Liver (tissue), 9 donors: ENCODE data around the gene ZNF354C. TPM values are rescaled to one million over a fixed set of nuclear protein-coding genes. Genes with fewer than 3 reads are reported as not detected.

Source experiments
- DNase-seq: peaks from one replicate; pipeline ENCODE4 v3.0.0-alpha.2; 2017; ENCODE audit warnings: low spot score
- H3K27ac ChIP-seq, 2 donors: one replicate each; pipeline ENCODE4 v1.7.0; 2013; ENCODE audit warnings: inconsistent platforms in 2 of 2, low read length in 2 of 2, control low read depth in 1 of 2, low read depth in 1 of 2, mild to moderate bottlenecking in 1 of 2
- H3K27me3 ChIP-seq, 4 donors: one replicate each; pipeline versions ENCODE4 v1.6.1 to v1.7.0; 2013; ENCODE audit warnings: low read length in 3 of 4, inconsistent platforms in 1 of 4, mild to moderate bottlenecking in 1 of 4, moderate library complexity in 1 of 4; ENCODE audit not compliant: control insufficient read depth in 4 of 4, insufficient read depth in 4 of 4
- H3K36me3 ChIP-seq, 4 donors: one replicate each; pipeline versions ENCODE4 v1.6.1 to v1.7.0; 2013; ENCODE audit warnings: low read length in 3 of 4, mild to moderate bottlenecking in 3 of 4, low read depth in 1 of 4, moderate library complexity in 1 of 4; ENCODE audit not compliant: control insufficient read depth in 4 of 4, insufficient read depth in 3 of 4
- H3K4me1 ChIP-seq, 4 donors: one replicate each; pipeline versions ENCODE4 v1.6.1 to v1.7.0; 2013; ENCODE audit warnings: low read length in 3 of 4, mild to moderate bottlenecking in 3 of 4, moderate library complexity in 1 of 4; ENCODE audit not compliant: control insufficient read depth in 4 of 4, insufficient read depth in 4 of 4
- H3K4me3 ChIP-seq, 3 donors: one replicate each; pipeline versions ENCODE4 v1.6.1 to v1.7.0; 2013; ENCODE audit warnings: low read length in 3 of 3, control low read depth in 1 of 3, low read depth in 1 of 3, mild to moderate bottlenecking in 1 of 3
- H3K9ac ChIP-seq, 2 donors: one replicate each; pipeline ENCODE4 v1.7.0; 2013; ENCODE audit warnings: low read length in 2 of 2, mild to moderate bottlenecking in 2 of 2, moderate library complexity in 2 of 2, control low read depth in 1 of 2, low read depth in 1 of 2
- H3K9me3 ChIP-seq, 4 donors: one replicate each; pipeline versions ENCODE4 v1.6.1 to v1.7.0; 2013; ENCODE audit warnings: low read length in 3 of 4; ENCODE audit not compliant: control insufficient read depth in 4 of 4
- EGR1 ChIP-seq, 2 donors: IDR thresholded peaks; 2 replicates each; pipeline ENCODE4 v1.6.1; 2016 to 2018; ENCODE audit warnings: antibody characterized with exemption in 2 of 2, low read depth in 2 of 2
- FOXA1 ChIP-seq: IDR thresholded peaks from 2 replicates; pipeline ENCODE4 v1.6.1; 2016; ENCODE audit warnings: antibody characterized with exemption
- FOXA2 ChIP-seq: IDR thresholded peaks from 2 replicates; pipeline ENCODE4 v1.6.1; 2016; ENCODE audit warnings: antibody characterized with exemption
- GABPA ChIP-seq, 2 donors: IDR thresholded peaks in 1 of 2; conservative IDR thresholded peaks in 1 of 2; 2 replicates each; pipeline ENCODE4 v1.6.1; 2016; ENCODE audit warnings: antibody characterized with exemption in 2 of 2, mild to moderate bottlenecking in 1 of 2, moderate library complexity in 1 of 2
- HNF4A ChIP-seq, 2 donors: conservative IDR thresholded peaks; 2 replicates each; pipeline ENCODE4 v1.6.1; 2016; ENCODE audit warnings: antibody characterized with exemption in 2 of 2, mild to moderate bottlenecking in 2 of 2
- JUND ChIP-seq, 2 donors: IDR thresholded peaks; 2 replicates each; pipeline ENCODE4 v1.6.1; 2016; ENCODE audit warnings: antibody characterized with exemption in 2 of 2
- NR2F2 ChIP-seq: IDR thresholded peaks from 2 replicates; pipeline ENCODE4 v1.6.1; 2016; ENCODE audit warnings: antibody characterized with exemption
- RAD21 ChIP-seq, 2 donors: IDR thresholded peaks; 2 replicates each; pipeline ENCODE4 v1.6.1; 2016; ENCODE audit warnings: antibody characterized with exemption in 2 of 2, mild to moderate bottlenecking in 2 of 2
- REST ChIP-seq: IDR thresholded peaks from 2 replicates; pipeline ENCODE4 v1.6.1; 2016; ENCODE audit warnings: antibody characterized with exemption, mild to moderate bottlenecking
- SP1 ChIP-seq: IDR thresholded peaks from 2 replicates; pipeline ENCODE4 v1.6.1; 2018; ENCODE audit warnings: antibody characterized with exemption, mild to moderate bottlenecking
- TAF1 ChIP-seq: conservative IDR thresholded peaks from 2 replicates; pipeline ENCODE4 v1.6.1; 2016; ENCODE audit warnings: antibody characterized with exemption, mild to moderate bottlenecking
- WGBS: extraction: QIAGEN DNeasy Blood & Tissue Kit; methylation state at CpG from one replicate; pipeline ENCODE4 v1.1.7; 2013; 5-methylcytosine and 5-hydroxymethylcytosine counted together
- polyA plus RNA-seq, 2 donors: library from polyadenylated mRNA; stranded (reverse) in 1 of 2; unstranded in 1 of 2; fragments of 200-250 nt in 1 of 2; fragments of >200 nt in 1 of 2; fragmentation: Nextera tagmentation in 1 of 2; extraction: Ambion mirVana in 1 of 2; gene quantifications; one replicate each; pipeline versions ENCODE4 v1.2.1 to v1.2.3, GENCODE V29; 2013 to 2015
- total RNA-seq, 2 donors: library from RNA; depleted of rRNA; stranded (reverse); fragments of >200 nt; gene quantifications; one replicate each; pipeline ENCODE4 v1.2.3, GENCODE V29; 2014
- TF ChIP-seq, protein P1 (sequence below): fragments of 150-350 bp; IDR thresholded peaks from 2 replicates; pipeline ENCODE4 v1.5.1; 2017; ENCODE audit warnings: improper control_type of control experiment, low read depth, low read length; ENCODE audit not compliant: missing input control
- TF ChIP-seq, protein P2 (sequence below): IDR thresholded peaks from 2 replicates; pipeline ENCODE4 v1.6.1; 2016; ENCODE audit warnings: antibody characterized with exemption
- TF ChIP-seq, protein P3 (sequence below): IDR thresholded peaks from 2 replicates; pipeline ENCODE4 v1.6.1; 2016; ENCODE audit warnings: antibody characterized with exemption
- donor health status: healthy.
- donor health status: healthy.
- donor health status: healthy.
- donor health status: healthy.
- donor health status: healthy.

ZNF354C gene
- total and polyA plus RNA-seq, 4 donors: 0.49 to 2.8 (median 1.6) TPM

DNA sequence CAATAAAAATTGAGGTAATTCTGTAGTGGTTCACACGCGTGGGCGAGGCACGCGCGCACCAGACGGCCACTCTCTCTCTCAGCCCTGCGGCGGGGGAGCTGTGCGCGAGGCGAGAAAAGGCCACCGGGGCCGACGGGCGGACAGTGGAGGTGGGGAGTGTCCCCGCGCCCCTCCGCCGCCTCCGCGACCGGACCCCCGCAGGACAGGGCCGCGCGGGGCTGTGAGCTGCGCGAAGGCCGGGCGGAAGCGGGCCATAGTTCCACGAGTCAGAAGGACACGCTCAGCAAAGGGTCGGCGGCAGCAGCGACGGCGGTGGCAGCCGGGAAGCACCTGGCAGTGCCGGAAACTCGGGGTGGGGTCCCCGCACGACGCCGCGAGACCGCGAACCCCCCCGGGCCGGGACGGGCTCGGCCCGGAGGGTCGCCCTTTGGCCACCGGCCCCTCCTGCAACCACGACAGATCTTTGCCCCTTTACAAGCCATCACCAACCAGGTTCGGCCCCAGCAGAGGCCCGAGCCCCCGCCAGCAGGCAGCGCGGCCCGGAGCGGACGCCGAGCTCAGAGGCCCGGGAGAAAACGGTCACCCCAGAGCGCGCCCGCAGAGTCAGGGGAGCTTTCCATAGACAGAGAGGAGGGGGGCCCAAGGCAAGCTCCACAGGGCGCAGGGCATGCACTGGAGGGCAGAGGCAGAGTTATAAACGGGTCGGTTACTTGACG is 60.9 kb downstream of the ZNF354C start:
- peak; percentile 8 for DNase-seq
- Histone ChIP-seq H3K27me3 (no peaks in the 10 kb centered on the region), H3K9me3 (peaks cover 3 to 14% (median 13%) of the 10 kb centered on the region in 4 donors), H3K36me3 (no peaks in the 10 kb centered on the region), H3K27ac (no peak overlapping the region), H3K4me3 (no peak overlapping the region), H3K9ac (no peak overlapping the region), H3K4me1 (peaks cover 0 to 2% (median 0%) of the 10 kb centered on the region in 4 donors)
- WGBS: 82% methylated on average over 75 of the region's 75 CpGs
- TF ChIP-seq EGR1 (IDR thresholded peaks at IDR 0.05; ENCODE audit: low read depth in 2 of 2): no peak
- TF ChIP-seq REST: no peak
- no peak for TF ChIP-seq JUND (IDR thresholded peaks at IDR 0.05)
- no peak for TF ChIP-seq FOXA1
- TF ChIP-seq, protein P1, sequence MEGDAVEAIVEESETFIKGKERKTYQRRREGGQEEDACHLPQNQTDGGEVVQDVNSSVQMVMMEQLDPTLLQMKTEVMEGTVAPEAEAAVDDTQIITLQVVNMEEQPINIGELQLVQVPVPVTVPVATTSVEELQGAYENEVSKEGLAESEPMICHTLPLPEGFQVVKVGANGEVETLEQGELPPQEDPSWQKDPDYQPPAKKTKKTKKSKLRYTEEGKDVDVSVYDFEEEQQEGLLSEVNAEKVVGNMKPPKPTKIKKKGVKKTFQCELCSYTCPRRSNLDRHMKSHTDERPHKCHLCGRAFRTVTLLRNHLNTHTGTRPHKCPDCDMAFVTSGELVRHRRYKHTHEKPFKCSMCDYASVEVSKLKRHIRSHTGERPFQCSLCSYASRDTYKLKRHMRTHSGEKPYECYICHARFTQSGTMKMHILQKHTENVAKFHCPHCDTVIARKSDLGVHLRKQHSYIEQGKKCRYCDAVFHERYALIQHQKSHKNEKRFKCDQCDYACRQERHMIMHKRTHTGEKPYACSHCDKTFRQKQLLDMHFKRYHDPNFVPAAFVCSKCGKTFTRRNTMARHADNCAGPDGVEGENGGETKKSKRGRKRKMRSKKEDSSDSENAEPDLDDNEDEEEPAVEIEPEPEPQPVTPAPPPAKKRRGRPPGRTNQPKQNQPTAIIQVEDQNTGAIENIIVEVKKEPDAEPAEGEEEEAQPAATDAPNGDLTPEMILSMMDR: no peak
- no peak for TF ChIP-seq NR2F2
- TF ChIP-seq, protein P2, sequence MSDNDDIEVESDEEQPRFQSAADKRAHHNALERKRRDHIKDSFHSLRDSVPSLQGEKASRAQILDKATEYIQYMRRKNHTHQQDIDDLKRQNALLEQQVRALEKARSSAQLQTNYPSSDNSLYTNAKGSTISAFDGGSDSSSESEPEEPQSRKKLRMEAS: no peak
- TF ChIP-seq RAD21 (IDR thresholded peaks at IDR 0.05): no peak
- TF ChIP-seq SP1: no peak

DNA sequence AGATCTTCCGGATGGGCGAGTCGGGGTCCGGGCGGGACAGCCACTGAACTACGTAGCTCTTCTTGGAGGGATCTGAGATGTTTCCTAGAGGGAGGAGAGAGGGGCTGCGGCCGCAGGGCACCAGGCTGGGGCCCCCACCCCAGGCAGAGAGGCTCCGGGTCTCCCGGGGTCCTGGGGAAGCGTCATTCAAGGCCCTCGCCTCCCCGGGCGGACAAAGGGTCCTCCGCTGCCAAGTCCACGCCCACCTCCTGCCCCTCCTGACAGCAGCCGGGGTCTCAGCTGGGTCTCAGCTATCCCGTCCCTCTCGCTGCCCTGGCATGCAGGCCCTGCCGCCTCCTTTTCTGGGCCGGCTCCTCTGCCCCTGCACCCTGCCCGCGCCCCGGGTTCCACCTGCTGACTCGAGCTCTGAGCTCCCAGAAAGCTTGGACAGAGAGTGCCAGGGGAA is 61.5 kb downstream of the ZNF354C start:
- Histone ChIP-seq H3K36me3 (no peaks in the 10 kb centered on the region), H3K4me3 (no peak overlapping the region), H3K9ac (no peak overlapping the region), H3K4me1 (peaks cover 0 to 2% (median 0%) of the 10 kb centered on the region in 4 donors), H3K27me3 (no peaks in the 10 kb centered on the region), H3K27ac (no peak overlapping the region), H3K9me3 (peaks cover 3 to 14% (median 12%) of the 10 kb centered on the region in 4 donors)
- no peak for DNase-seq
- TF ChIP-seq EGR1 (IDR thresholded peaks at IDR 0.05; ENCODE audit: low read depth in 2 of 2) (no peak), TAF1 (no peak), JUND (IDR thresholded peaks at IDR 0.05) (no peak), FOXA2 (no peak), REST (no peak), HNF4A (conservative IDR thresholded peaks at IDR 0.05) (no peak), GABPA (IDR thresholded peaks at IDR 0.05 in 1 of 2, conservative IDR thresholded peaks at IDR 0.05 in 1 of 2) (no peak), SP1 (no peak), RAD21 (IDR thresholded peaks at IDR 0.05) (no peak)
- TF ChIP-seq, protein P3, sequence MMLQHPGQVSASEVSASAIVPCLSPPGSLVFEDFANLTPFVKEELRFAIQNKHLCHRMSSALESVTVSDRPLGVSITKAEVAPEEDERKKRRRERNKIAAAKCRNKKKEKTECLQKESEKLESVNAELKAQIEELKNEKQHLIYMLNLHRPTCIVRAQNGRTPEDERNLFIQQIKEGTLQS: no peak
- TF ChIP-seq, protein P2: no peak
- TF ChIP-seq, protein P1: no peak
- WGBS: 91% methylated on average over 25 of the region's 25 CpGs
